ENCODE data around the gene RSPO3. TPM values are rescaled to one million over a fixed set of nuclear protein-coding genes. Genes with fewer than 3 reads are reported as not detected.

Gene RSPO3
- total RNA-seq, 2 experiments from 2014 or later, result not detected

- TF ChIP-seq CTCF (conservative IDR thresholded peaks at IDR 0.05; ENCODE audit: low read length) (no peak), EZH2phosphoT487 (IDR thresholded peaks at IDR 0.05; ENCODE audit: borderline replicate concordance, low read depth, low read length) (no peak)
- no peak overlapping the region for H2AFZ ChIP-seq (ENCODE audit: low read length)
These were observed 533 bp upstream of the RSPO3 start for GRCh38 chr6:127117979-127118297.

DNA sequence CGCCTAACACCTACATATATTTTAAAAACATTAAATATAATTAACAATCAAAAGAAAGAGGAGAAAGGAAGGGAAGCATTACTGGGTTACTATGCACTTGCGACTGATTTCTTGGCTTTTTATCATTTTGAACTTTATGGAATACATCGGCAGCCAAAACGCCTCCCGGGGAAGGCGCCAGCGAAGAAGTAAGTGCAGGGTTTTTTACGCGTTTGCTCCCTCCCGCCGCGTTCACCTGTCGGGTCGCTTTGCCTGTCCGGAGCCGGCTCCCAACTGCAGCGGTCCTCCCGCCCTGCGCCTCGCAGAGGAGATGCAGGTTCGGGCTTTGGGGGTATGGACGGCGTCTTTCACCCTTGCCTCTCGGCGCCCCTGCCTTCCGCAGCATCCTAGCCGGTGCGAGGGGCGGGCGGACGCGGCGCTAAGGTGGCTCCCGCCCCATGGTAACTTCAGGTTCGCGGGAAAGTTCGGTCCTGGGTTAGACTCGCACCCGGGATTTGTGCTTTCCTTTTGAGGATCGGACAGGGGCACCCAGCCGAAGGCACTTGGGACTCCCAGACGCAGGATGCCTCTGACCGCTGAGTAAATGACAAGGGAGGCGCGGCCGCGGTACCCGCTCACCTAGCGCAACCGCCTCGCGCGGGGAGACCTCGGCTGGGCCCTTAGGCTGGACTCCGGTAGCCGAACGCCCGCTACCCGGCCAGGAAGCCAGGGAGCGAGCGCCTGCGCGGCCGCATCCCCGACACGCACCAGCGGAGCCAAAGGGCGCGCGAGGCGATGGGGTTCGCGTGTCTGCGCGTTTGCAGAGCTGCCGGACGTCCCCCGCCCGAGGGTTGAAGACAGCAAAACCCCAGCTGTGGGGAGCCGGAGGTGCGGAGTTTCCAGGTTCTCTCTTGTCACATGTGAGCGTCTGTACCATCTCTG lies 891 bp downstream of the RSPO3 start:
- no TSS peak for BruUV-seq (replicated peaks)

More at GRCh38 chr6:127117979-127118297, 533 bp upstream of the RSPO3 start:
- Histone ChIP-seq H3K4me3 (ENCODE audit: low read depth, low read length, poor library complexity, severe bottlenecking) (no peak overlapping the region), H3K9me3 (ENCODE audit: low read length) (no peaks in the 10 kb centered on the region), H4K20me1 (ENCODE audit: insufficient read depth, low read length) (no peaks in the 10 kb centered on the region), H3K27ac (ENCODE audit: low read depth, low read length, poor library complexity, severe bottlenecking) (no peak overlapping the region), H3K4me2 (ENCODE audit: low read length) (no peak overlapping the region), H3K4me1 (ENCODE audit: insufficient read depth, low read length, poor library complexity, severe bottlenecking) (no peaks in the 10 kb centered on the region), H3K9me2 (ENCODE audit: insufficient read depth, low read length) (no peaks in the 10 kb centered on the region), H3K79me2 (ENCODE audit: insufficient read depth, low read depth, low read length) (no peaks in the 10 kb centered on the region), H3K36me3 (ENCODE audit: insufficient read depth, low read length) (no peaks in the 10 kb centered on the region)
- no peak for DNase-seq (ENCODE audit: low spot score)
- POLR2A ChIA-PET, result no interaction called here
- intact Hi-C loops (cut with micrococcal nuclease; ENCODE audit: unreplicated experiment), result no loop called here
- CTCF ChIA-PET (ENCODE audit: unreplicated experiment), result no interaction called here
- BruUV-seq (replicated peaks), result no TSS peak

More for the DNA sequence above, 891 bp downstream of the RSPO3 start:
- Histone ChIP-seq H3K9me3 (ENCODE audit: low read length) (no peaks in the 10 kb centered on the region), H4K20me1 (ENCODE audit: insufficient read depth, low read length) (no peaks in the 10 kb centered on the region), H3K79me2 (ENCODE audit: insufficient read depth, low read depth, low read length) (no peaks in the 10 kb centered on the region), H3K4me3 (ENCODE audit: low read depth, low read length, poor library complexity, severe bottlenecking) (no peak overlapping the region), H3K9me2 (ENCODE audit: insufficient read depth, low read length) (no peaks in the 10 kb centered on the region), H2AFZ (ENCODE audit: low read length) (no peak overlapping the region), H3K36me3 (ENCODE audit: insufficient read depth, low read length) (no peaks in the 10 kb centered on the region), H3K4me2 (ENCODE audit: low read length) (no peak overlapping the region; the same call in 1 of the 2 replicates), H3K4me1 (ENCODE audit: insufficient read depth, low read length, poor library complexity, severe bottlenecking) (no peaks in the 10 kb centered on the region), H3K27ac (ENCODE audit: low read depth, low read length, poor library complexity, severe bottlenecking) (no peak overlapping the region)
- TF ChIP-seq EZH2phosphoT487 (IDR thresholded peaks at IDR 0.05; ENCODE audit: borderline replicate concordance, low read depth, low read length) (no peak), CTCF (conservative IDR thresholded peaks at IDR 0.05; ENCODE audit: low read length) (no peak)
- DNase-seq (ENCODE audit: low spot score), result no peak
- intact Hi-C loops (cut with micrococcal nuclease; ENCODE audit: unreplicated experiment), result loop anchor here (5.0 kb wide), 1 partner anchor 1122 kb away; no protein-coding TSS in a partner anchor
- POLR2A ChIA-PET, result no interaction called here
- CTCF ChIA-PET (ENCODE audit: unreplicated experiment), result no interaction called here
